ENCODE results near the gene TSACC.
"Not testable (repeated sequence)": the region's sequence is repeated elsewhere in the genome, so short reads cannot be mapped to it uniquely, and the experiment has no call there.

- TF ChIP-seq FOXP2 (optimal IDR thresholded peaks at IDR 0.05; ENCODE audit: control extremely low read depth, extremely low read length, insufficient read depth); EZH2 (IDR thresholded peaks at IDR 0.05); POLR2AphosphoS5 (IDR thresholded peaks at IDR 0.05; ENCODE audit: borderline replicate concordance, low read depth, low read length): not testable (repeated sequence)
These were observed 15.1 kb upstream of the TSACC start for GRCh38 chr1:156323179-156323578.
